GM21717 (cell line): Measurements from ENCODE around the gene POLDIP3.

Source experiments
- ATAC-seq: cut with Tn5 transposase; IDR thresholded peaks from one replicate; pipeline ENCODE4 v1.9.1; 2021; ENCODE audit warnings: mild to moderate bottlenecking, moderate library complexity; ENCODE audit not compliant: unreplicated experiment

The POLDIP3 gene

DNA sequence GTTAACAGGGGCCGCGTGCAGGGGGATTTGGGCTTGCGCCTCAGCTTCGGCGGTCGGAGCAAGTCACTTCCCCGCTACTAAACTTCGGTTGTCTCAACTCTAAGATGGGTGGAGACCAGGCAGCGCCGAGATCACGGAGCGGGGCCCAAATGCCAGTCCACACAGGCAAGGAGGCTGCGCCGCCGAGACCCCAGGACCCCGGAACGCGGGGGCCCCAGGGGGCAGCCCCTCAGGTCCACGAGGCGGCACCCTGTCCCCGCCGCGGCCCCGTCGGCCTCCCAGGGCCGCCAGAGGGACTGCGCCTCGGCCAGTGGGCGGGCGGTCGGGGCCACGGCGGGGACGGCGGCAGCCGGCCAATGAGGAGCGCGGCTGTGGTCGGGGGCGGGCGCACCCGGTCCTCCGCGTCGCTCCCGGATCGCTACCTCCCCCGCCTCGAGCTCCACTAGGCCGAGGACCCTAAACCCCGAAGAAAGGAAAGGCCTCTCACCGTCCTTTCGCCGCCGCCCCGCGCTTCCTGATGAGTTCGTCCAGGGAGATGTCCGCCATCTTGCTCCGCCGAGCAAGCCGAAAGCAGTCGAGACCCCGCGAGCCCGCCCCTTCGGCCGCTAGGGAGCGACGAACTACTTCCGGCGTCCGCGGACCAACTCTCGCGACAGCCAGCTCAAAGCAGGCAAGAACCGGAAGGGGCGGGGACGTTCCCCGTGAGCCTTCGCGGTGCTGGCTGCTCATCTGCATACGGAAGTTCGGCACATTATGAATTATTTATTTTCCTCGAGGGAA lies at the start of gene POLDIP3:
POLDIP3 (minus strand) TSS at position 572 of the 780 bp plus-strand sequence; CDS start at position 546, 26 bp downstream.
- ATAC-seq = peak; percentile 66

GRCh38 chr22:42661985-42662831 lies 47.5 kb upstream of the POLDIP3 start:
- ATAC-seq = no peak

GRCh38 chr22:42656578-42656977 lies 41.9 kb upstream of the POLDIP3 start:
- ATAC-seq = no peak

DNA sequence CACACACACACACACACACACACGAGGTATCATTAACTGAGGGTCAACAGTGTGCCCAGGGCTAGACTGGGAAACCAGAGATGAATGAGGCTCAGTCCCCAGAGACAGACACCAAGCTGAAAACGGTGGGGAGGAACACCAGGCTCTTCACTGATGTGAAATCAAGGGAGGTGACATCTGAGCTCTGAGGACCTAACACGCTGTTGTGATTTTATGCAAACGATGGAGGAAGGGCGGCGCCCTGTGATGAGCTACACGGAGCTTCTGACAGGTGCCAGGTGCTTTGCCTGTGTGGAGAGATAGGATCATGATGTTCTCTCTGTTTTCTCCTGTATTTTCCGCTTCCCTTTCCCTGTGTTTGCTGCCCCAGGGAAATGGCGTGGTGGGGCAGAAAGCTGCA lies 41.0 kb upstream of the POLDIP3 start:
- ATAC-seq = no peak

DNA sequence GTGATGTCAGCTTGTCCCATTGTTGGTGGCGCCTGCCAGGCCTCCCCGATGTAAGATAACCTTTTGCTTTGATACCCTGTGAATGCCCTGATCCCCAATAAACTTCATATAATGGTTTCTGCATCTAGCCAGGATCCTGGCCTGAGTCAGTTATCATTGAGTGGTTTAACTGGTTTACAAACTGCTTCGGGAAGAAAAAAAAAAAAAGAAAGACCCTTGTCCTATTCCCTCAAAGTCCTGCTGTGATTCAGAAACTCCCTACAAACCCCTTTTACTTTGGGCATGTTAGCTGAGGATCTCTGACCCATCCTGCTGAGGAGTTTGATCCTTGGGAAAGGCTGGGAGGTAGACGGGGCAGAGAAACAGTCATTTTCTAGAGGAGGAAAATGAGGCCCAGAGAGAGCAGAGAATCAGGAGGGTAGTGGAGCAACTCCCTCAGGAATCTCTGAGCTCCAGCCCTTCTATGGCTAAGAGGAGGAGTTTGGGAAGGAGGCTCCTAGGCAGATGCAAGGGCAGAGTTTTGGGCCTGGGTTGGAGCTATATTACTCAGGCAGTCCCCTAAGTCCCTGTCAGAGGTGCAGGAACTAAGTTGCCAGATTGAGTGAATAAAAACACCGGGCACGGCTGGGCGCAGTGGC lies 39.9 kb upstream of the POLDIP3 start:
- ATAC-seq = no peak

DNA sequence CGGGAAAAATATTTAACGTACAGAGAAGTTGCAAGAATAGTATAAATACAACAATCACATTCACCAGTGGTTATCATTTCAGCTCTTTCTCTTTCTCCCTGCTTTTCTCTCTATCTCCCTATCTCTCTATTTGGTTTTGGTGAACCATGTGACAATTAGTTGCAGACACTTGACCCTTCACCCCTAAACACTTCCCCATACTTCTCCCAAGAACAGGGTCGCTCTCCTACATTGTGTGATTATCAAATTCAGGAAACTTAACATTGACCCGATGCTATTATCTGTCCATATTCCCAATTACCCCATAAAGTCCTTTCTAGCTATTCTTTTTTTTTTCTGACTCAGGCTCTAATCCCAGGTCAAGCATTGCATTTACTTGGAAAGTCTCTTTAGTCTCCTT lies 39.3 kb upstream of the POLDIP3 start:
- ATAC-seq = no peak

DNA sequence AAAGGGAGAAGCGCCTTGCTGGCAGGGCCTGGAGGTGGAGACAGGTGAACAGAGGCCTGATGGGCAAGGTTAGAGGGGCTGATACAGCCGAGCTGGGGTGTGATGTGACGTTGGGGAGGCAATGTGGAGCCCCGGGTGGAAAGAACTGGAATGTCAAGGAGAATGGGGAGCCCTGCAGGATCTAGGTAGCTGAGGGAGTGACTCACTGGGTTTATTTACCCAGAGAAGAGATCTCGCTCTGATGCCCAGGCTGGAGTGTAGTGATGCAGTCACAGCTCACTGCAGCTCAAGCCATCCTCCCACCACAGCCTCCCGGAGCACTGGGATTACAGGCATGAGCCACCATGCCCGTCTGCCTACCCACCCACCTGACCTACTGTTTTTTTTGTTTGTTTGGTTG lies 36.5 kb upstream of the POLDIP3 start:
- no peak for ATAC-seq

DNA sequence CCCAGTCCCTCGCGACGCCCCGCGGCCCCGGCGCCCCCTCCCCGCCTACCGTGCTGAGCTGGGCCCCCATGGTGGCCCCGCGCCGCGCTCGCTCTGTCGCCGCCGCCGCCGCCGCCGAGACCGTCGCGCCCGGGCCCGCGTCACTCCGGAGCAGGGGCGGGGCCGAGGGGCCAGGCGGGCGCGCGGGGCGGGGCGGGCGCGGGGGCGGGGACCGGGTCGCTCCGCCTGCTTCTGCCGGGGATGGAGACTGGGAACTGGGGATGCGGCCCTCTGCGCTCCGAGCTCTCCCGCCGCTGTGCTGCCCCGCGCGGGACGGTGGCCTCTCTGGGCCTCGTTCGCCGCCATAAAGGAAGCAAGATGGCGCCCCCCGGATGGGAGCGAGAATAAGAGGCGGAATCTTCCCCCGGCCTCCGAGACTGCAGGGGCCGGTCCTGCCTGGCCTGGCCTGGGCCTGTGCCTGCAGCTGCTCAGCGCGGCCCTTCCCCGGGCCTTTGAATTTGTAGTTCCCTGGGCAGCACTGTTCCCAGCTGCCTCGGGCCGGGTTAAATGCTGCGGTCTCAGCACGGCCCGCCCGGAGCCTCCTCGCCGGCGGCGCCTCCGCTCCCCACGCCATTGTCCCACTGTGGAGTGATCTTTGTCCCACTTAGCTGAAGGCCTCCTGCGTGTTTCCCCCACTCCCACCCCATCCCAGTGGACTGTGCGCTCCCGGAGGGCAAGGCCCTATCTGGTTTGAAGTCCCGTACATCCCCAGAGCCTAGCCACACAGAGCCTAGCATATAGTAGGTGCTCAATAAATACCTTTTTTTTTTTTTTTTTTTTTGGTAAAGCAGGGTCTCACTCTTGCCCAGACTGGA lies 34.8 kb upstream of the POLDIP3 start, which contains the start of gene CYB5R3:
CYB5R3 (minus strand) TSS at position 147 of the 854 bp plus-strand sequence; CDS start at position 70, 77 bp downstream.
- ATAC-seq = peak; percentile 42

GRCh38 chr22:42648368-42649245 lies 33.9 kb upstream of the POLDIP3 start:
- ATAC-seq = peak; percentile 33

GRCh38 chr22:42648017-42648367 lies 33.3 kb upstream of the POLDIP3 start:
- no peak for ATAC-seq

DNA sequence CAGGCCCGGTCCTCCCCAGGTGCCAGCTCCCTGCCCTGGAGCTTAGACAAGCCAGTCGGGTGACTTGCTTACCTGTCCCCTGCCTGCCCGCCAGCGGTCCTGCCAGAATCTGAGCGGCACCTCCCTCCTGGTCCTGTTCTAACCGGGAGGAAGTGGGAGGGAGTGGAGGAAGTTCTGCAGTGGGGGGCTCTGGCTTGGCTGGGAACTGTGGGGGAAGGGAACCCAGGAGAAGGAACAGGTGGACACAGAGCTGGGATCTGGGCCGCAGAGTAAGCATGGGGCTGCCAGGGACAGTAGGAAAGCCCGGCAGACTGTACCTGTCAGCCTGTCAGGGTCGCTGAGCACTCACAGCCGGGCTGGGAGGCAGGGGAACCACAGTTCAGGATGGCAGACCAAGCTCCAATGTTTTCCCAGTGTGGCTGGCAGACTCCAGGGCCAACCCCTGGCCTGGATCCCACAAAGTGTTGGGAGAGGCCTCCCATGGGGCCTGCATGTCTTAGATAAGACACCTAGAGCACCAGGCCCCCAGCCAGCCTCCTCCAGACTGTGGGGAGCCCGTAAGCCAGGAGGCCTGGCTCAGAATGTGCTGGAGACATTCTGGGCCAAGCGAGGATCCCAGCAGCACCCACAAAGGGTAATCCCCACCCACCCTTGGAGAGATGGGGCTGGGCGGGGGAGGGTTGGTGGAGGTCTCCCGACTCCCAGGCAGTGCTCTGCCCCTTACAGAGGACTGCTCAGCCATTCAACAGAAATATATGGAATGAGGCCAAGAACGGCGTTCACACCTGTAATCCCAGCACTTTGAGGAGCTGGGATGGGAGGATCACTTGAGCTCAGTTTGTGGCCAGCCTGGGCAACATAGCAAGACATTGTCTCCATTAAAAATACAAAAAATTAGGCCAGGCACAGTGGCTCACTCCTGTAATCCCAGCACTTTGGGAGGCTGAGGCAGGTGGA lies 32.2 kb upstream of the POLDIP3 start:
- ATAC-seq = no peak

- no peak for ATAC-seq
These were observed 31.4 kb upstream of the POLDIP3 start for GRCh38 chr22:42645938-42646568.

DNA sequence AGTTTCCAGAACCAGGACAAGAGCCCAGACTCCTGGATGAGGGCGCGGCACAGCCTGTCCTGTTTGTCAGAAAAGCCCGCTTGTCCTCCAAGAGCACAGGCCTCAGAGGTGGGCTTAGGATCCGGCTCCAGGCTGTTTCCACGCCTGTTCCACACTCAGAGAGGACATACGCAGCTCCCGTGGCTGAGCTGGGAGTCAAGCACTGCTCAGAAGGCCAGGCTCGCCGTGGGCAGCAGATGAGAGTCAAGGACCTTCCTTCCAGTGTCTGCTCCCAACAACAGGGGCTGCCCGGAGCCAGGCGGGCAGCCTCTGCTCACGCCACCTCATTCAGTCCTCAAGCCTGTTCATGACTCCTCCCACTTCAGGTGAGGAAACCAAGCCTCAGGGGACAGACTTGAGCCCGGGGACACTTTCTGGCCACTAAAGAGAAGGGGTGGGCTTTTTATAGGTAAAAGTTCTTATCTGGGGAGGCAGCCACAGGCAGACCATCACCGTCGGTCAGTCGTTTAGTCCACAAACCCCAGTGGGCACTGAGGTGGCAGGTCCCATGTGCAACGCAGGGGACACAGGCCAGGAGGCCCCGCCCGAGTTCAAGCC lies 30.8 kb upstream of the POLDIP3 start:
- no peak for ATAC-seq

GRCh38 chr22:42644422-42645340 lies 30.0 kb upstream of the POLDIP3 start:
- no peak for ATAC-seq

DNA sequence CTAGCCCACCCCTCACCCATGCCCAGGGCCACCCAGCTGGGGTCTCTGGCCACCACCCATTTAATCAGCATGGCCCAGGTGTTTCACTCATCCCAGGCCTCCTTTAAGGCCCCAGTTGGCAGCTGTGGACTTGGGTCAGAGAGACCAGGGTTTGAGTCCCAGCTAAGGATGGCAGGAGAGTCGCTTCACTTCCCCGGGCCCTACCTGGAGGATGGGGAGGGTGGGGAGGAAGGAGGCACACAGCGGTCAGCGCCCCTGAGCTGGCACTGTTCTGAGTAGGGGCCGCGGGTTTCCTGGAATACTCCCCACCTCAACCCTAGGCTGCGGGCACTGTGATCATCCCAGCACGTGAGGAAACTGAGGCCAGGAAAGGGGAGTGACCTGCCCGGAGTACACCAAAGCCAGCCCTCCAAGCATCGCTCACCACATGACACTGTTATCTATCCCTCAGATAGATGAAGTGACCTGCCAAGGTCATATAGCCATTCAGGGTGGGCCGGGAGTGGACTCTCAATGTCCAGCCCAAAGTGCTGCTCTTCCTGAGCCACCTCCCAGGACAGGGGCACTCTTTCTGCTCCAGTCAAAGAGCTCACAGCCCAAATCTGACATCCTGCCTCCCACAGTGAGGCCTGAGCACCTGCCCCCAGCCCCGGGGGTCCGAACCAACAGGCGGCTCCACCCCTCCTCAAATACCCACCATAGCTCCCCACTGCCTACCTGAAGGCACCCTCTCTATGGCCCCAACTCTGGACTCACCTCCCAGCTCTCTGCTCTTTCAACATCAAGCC lies 29.1 kb upstream of the POLDIP3 start:
- no peak for ATAC-seq
